ENCODE measurements around the gene OR10T2.
"Not testable (repeated sequence)": the region's sequence is repeated elsewhere in the genome, so short reads cannot be mapped to it uniquely, and the experiment has no call there.

OR10T2 gene

GRCh38 chr1:158356616-158357015, 42.6 kb downstream of the OR10T2 start:
- DNase-seq (ENCODE audit: low read depth in 2 of 2) = no peak

DNA sequence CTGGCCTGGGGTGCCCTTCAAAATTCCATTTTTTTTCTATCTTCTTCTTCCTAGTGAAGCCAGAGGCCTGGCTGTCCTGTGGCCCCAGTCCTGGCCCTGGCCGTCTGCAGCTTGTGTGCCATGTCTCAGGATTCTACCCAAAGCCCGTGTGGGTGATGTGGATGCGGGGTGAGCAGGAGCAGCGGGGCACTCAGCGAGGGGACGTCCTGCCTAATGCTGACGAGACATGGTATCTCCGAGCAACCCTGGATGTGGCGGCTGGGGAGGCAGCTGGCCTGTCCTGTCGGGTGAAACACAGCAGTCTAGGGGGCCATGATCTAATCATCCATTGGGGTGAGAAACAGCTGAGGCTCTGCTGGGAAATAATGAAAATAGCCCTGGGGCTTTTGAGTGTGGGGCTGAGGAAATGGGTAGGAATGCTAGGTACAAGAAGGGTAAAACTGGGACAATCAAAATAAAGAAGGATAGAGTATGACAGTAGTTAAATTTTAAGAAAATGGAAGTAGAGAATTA, 43.4 kb downstream of the OR10T2 start:
- DNase-seq (ENCODE audit: low read depth in 2 of 2) = no peak

DNA sequence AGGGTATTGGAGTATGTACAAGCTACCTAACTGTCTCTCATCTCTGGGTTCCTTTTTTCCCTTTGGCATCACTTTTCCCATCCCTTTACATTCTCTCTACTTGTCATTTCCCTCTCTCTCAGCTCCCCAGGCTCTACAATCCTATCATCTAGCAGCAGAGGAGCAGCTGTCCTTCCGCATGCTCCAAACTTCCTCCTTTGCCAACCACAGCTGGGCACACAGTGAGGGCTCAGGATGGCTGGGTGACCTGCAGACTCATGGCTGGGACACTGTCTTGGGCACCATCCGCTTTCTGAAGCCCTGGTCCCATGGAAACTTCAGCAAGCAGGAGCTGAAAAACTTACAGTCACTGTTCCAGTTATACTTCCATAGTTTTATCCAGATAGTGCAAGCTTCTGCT, 45.0 kb downstream of the OR10T2 start:
- DNase-seq (ENCODE audit: low read depth in 2 of 2) = no peak

- DNase-seq (ENCODE audit: low read depth in 2 of 2) = no peak
Observed at GRCh38 chr1:158353303-158354075, 45.8 kb downstream of the OR10T2 start, which contains the start of gene CD1E. Gene CD1E (plus strand): TSS chr1:158353894. CDS start chr1:158353989, 95 bp downstream.

- DNase-seq (ENCODE audit: low read depth in 2 of 2) = not testable (repeated sequence)
Observed at GRCh38 chr1:158348946-158349345, 50.3 kb downstream of the OR10T2 start.
